K562 (cell line): ENCODE measurements around the gene COL13A1. TPM values are rescaled to one million over a fixed set of nuclear protein-coding genes. Genes with fewer than 3 reads are reported as not detected.

Source experiments
- polyA plus RNA-seq, 8 experiments: library from polyadenylated mRNA; depleted of rRNA in 4 of 8; stranded (reverse) in 5 of 8; unstranded in 3 of 8; fragments of >200 nt; fragmentation: Nextera tagmentation in 2 of 8; fragmentation: Illumina TruSeq in 1 of 8; extraction: Ambion mirVana in 2 of 8; extraction: Trizol in 1 of 8; gene quantifications; 2 replicates each; pipeline versions ENCODE4 v1.2.1 to v1.2.3, GENCODE V29; 2011 to 2014; ENCODE audit warnings: inconsistent platforms in 1 of 8, missing spikeins in 1 of 8
- total RNA-seq, 7 experiments: library from RNA; depleted of rRNA in 6 of 7; stranded (reverse); fragments of >200 nt in 6 of 7; fragmentation: Illumina TruSeq in 2 of 7; extraction: Trizol in 2 of 7; gene quantifications; 2 replicates each; pipeline versions ENCODE4 v1.2.1 to v1.2.3, GENCODE V29; 2011 to 2021; ENCODE audit warnings: low replicate concordance in 1 of 7

The COL13A1 gene
- total and polyA plus RNA-seq, 9 of the 15 experiments (the other 6 are each of a cell fraction or from before 2014, with no cell fraction given): not detected

Other genes starting within 250 kb of the COL13A1 start
- gene NEUROG3, start 228.5 kb upstream of the COL13A1 start, total RNA-seq (2014; rRNA removed): not detected in 2 replicates
- not detected in 2 replicates for gene NEUROG3, start 228.5 kb upstream of the COL13A1 start, total RNA-seq (2014; rRNA removed; fragmentation: Illumina TruSeq; extraction: Trizol)
- not detected in 2 replicates for gene NEUROG3, start 228.5 kb upstream of the COL13A1 start, total RNA-seq (2015; rRNA removed; fragmentation: Illumina TruSeq; extraction: Trizol)
- gene NEUROG3, start 228.5 kb upstream of the COL13A1 start, total RNA-seq (2021): not detected in 2 replicates
- not detected in 2 replicates for gene NEUROG3, start 228.5 kb upstream of the COL13A1 start, polyA plus RNA-seq (2011; rRNA removed)
- not detected in 2 replicates for gene NEUROG3, start 228.5 kb upstream of the COL13A1 start, polyA plus RNA-seq (2014; fragmentation: Illumina TruSeq; extraction: Trizol)
- not detected for gene NEUROG3, start 228.5 kb upstream of the COL13A1 start, polyA plus RNA-seq (2014; fragmentation: Nextera tagmentation; extraction: Ambion mirVana)
- gene NEUROG3, start 228.5 kb upstream of the COL13A1 start, polyA plus RNA-seq (2014; rRNA removed): not detected in 2 replicates
- gene FAM241B, start 171.7 kb upstream of the COL13A1 start, total RNA-seq (2014; rRNA removed): 2.5 and 3.8 TPM in 2 replicates
- gene FAM241B, start 171.7 kb upstream of the COL13A1 start, total RNA-seq (2014; rRNA removed; fragmentation: Illumina TruSeq; extraction: Trizol): 3.0 TPM in 2 replicates
- gene FAM241B, start 171.7 kb upstream of the COL13A1 start, total RNA-seq (2015; rRNA removed; fragmentation: Illumina TruSeq; extraction: Trizol): 2.5 and 3.1 TPM in 2 replicates
- gene FAM241B, start 171.7 kb upstream of the COL13A1 start, total RNA-seq (2021): 7.3 and 7.8 TPM in 2 replicates
- gene FAM241B, start 171.7 kb upstream of the COL13A1 start, polyA plus RNA-seq (2011; rRNA removed): 10.2 and 11.5 TPM in 2 replicates
- 5.6 and 6.3 TPM in 2 replicates for gene FAM241B, start 171.7 kb upstream of the COL13A1 start, polyA plus RNA-seq (2014; fragmentation: Illumina TruSeq; extraction: Trizol)
- gene FAM241B, start 171.7 kb upstream of the COL13A1 start, polyA plus RNA-seq (2014; fragmentation: Nextera tagmentation; extraction: Ambion mirVana): 1 to 10 TPM; 1.9 to 2.3 TPM
- gene FAM241B, start 171.7 kb upstream of the COL13A1 start, polyA plus RNA-seq (2014; rRNA removed): 9.5 and 11.1 TPM in 2 replicates